GM18526 (cell line): ENCODE data around the gene C9.

Experiments used
- POLR2A ChIP-seq: IDR thresholded peaks from 3 replicates; pipeline ENCODE4 v1.6.1; 2011; ENCODE audit not compliant: insufficient read length; ENCODE audit errors: extremely low read depth

The C9 gene

DNA sequence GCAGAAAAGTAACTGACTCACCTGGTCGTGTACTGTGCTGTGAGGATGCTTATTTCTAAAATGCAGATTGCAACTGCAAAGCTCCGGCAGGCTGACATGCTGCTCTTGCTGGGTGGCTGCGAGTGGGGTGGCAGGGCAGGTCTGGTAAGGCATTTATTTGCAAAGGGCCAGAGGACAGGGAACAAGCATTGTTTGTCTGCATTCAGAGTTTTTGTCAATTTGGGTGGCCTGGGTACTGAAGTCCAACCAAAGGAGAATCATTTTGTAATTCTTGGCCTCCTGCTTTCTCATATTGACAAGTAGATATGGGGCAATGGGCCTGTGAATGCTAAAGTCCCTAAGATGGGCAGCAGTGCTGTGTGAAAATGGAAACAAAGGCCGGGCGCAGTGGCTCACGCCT, at the start of gene C9:
Gene C9, minus strand, starts transcription at position 129 of the 400 bp plus-strand sequence. Its CDS starts 31 bp downstream, at position 98.
- no peak for TF ChIP-seq POLR2A

DNA sequence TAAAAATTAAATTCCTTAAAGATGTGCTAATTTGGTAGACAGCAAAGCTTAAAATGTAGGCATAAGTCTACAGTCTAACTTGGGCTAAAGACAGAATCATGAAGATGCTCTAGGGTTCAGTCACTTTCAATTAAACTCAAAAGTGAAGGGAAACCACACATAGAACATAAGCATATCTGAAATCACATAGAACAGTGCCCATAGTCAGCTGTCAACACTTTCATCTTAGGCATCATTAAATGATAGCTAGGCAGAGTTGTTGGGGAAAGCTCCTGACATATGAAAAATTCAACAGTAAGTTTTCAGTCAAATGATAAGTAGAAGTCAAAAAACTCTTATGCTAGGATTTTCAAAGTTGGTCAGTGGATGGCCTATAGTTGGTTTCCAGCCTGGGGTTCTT, 49.5 kb upstream of the C9 start:
- no peak for TF ChIP-seq POLR2A

DNA sequence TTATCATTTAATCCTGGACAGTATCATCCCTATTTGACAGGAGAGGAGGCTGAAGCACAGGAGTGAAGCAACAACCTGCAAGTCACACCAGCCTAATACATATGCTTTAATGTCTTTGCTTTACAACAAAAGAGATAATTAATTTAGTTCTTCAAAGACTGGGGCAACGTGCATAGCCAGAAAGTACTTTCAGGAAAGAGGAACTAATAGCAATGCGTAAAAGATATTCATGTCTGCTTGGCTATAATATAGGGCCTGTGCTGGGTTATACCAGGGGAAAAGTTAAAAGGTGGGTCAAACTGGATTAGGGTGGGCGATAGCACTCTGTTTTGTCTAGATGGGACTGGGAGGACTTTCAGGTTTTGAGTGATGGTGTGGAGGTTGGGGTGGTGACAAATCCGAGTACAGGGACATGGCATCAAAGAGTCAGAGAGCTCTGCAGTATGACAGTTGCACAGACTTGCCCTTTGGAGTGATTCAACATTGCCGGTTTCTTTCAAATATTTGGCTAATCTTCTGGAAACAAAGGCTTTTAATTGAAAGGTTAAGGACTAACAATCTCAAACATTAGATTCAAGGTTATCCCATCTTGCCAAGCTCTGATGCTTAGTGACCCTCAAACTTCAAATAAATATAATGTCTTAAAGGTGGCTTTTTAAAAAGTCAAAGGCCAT, 48.6 kb upstream of the C9 start:
- no peak for TF ChIP-seq POLR2A

DNA sequence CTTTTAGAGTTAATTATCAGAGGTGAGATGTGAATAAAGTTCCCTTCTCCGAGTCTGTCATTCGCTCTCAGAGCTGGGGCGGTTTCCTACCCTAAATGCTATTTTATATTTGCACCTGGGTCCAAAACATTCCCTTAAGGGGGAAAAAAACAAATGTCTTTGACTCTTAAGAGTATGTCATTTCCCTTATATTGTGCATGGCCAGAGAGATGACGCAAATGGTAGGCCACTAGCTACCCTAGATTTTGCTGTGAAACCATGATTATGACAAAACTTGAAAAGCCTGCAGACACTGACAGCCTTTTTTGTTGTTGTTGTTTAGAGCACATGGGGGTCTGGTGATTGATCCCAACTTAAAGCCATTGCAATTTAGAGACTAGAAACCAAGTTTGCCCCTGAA, 47.7 kb upstream of the C9 start:
- no peak for TF ChIP-seq POLR2A

DNA sequence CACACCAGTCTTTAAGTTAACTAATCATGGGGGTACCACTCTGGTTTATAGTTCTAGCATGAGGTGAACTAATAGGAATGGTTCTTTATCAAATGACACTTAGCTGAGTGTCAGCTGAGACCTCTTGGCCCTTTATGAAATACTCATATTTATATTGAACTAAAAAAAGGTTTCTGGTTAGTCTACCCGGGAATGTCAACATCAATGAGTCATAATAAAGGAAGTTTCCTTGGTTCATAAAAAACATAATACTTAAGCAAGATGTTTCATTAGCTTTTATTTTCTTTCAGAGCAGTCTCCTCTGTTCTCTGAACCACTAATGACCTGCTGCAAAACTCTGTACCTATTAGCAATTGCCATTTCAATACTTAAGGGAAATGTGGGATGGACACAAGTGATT, 46.8 kb upstream of the C9 start:
- TF ChIP-seq POLR2A: no peak

DNA sequence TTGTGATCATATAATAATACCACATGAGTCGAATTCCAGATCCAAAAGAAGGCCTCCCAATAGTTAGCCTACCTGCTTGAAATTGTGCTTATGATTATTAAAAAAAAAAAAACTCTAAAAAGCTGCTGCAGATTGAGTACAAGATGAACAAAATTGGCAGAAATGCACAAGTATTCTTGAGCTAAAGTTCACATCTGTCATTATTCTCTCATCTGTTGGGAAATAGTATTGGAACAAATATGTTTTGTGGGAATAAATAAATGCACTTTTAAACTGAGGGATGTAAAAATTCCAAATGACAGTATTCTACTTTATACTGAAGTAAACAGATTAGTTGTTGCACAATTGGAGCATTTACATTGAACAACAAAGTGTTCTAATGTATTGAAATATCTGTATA, 44.7 kb upstream of the C9 start:
- no peak for TF ChIP-seq POLR2A

DNA sequence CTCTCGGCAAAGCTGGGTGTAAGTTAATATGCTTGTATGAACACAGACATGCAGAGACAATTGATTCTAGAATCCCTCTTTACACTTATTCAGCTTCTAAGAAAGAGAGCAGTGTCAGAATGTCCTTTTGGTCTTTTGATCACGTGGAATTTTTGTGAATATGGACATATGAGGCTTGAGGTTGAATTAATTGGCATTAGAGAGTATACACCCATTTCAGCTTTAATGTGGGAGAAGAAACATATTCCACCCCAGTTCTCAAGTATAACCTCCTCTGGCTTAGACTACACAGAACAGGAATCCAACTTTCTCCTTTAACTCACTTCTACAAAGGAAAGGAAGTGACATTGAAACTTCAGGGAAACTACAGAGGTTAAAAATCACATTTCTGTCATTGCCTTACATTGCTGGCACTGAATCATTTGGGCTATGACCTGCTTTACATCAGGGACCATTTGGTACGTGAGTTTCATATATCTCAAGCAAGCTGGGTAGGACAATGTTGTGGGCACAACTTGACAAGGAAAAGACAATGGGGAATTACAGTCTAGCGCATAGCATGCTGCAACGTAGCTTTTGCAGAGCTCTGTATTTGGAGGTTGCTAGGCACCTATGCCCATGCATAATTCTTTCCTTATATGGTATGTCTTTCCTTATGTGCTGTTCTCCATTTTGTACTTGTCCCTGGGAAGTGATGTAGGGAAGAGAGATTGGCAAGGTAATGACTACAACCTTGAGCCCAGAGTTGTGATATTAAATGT, 41.0 kb upstream of the C9 start:
- TF ChIP-seq POLR2A: no peak

DNA sequence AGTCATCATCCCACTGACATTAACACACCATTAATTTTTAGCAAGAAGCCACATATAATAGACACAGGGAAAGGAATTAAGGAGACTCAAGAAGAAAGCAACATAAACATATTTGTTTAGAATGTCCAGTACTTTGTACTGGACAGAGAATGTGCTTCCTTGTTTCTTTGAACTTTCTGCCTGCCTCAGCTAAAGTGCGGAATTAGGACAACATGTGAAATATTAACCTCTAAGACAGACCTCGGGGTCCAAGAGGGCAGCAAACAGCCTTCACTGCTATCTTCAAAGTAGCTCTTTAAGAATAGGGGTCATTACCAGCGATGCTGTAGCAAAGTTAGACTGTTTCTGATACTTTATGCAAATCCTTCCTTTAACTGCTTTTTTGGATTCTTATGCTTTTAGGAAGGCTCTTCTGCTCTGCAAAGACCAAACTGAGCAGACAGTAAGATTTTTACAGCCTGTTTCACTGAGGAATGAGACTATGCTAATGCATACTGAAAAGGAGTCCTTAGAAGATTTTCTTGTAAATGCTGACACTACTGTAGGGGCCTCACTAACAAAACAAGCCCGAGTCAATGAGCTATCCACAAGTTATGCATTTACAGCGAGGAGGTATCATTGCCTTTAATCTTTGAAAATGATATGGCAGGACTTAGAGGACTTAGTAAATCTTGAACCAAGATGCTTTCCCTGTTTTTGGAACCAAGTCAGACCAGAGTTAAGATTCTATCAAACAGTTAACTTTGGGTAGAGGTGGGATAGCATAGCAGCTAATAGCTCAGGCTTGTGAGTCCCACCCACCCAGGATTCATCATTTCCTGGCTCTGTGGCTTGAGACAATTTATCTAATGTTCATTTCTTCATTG, 36.7 kb upstream of the C9 start:
- no peak for TF ChIP-seq POLR2A

DNA sequence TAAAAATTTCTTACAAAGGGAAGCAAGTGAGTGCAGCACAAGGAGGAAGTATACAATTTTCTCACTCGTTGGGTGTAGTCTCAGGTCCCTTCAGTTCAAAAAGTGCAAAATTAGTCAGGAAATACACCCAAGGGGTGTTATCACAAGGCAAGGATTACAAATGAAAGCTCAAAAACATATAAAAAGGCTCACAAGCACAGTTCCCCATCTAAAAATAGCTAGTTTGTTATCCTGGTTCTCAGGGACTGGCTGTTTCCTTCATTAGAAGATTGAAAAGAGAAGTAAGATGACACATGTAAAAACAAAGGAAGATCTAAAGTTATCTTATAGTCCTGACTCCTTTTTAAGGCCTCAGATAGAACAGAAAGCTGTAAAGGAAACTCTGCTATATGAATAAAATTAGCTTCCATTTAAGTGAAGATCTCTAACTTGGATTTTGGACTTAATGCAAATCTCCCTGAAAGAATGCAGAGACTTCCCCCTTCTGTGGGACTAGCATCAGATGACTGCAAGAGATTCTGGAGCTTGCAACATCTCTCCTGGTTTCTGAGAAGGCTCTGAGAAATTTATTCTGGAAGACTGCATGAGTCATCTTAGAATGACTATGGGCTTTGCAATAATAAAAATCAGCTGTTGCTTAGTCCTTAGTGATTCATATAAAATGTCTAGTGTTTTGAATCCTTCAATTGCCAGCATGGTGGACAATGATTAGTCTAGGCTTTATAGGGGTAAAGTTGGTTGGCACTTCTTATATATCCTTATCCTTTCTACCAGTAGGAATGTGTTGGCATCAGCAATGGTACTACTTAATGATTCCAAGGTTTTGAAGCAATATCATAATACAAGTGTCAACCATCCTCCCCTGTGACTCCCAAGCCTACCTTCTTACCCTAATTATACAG, 35.1 kb upstream of the C9 start:
- no peak for TF ChIP-seq POLR2A

DNA sequence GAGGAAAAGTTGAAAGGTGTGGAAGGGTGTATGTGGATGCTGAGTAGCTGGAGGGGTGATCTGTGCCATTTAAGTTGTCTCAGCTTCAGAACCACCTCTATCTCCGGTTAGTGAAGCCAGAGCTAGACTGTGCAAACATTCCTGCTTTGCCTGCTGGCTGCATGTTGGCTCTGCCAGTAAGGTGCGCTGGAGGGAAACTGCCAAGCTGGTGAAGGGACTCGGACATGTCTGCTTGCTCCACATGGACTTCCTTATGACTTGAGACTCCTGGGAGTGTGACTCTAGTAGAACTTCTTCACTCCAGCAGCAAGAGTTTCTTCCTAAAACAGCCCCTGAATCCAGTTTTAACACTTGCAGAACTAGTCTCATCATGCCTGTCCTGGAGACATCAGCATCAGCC, 32.5 kb upstream of the C9 start:
- no peak for TF ChIP-seq POLR2A

DNA sequence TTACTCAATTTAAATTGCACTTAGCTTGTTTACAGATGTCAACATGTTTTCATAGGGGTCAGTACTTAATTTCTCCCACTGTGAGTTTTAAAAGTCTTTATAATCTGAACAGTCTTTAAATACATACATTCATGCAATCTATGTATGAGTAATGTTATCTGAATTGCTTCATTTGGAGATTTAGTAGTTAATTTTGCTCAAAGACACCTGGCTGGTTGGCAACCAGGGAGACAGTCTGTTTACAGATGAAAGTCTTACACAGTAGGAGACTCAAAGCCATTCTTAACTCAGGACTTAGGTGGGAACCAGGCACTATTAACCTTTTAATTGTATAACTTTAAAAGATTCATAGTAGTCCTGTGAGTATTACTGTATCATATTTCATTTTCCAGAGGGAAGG, 31.2 kb upstream of the C9 start:
- TF ChIP-seq POLR2A: no peak

DNA sequence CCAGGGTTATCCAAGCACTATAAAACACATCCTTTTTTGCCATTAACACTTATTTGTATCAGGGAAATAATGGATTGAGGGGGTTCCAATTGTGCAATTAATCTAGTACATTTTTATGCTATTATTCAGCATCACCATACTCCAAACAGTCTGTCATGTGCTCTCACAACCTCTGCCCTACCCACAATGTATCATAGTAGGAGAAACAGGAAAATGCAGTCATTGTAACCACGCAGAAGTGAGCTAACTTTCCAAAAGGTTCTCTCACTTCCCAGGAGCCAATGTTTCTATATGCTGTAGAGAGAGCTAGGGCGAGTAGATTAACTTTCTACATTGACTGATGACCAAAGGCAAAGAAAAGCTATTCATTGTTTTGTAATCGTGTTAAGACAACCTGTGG, 30.7 kb upstream of the C9 start:
- TF ChIP-seq POLR2A: no peak

DNA sequence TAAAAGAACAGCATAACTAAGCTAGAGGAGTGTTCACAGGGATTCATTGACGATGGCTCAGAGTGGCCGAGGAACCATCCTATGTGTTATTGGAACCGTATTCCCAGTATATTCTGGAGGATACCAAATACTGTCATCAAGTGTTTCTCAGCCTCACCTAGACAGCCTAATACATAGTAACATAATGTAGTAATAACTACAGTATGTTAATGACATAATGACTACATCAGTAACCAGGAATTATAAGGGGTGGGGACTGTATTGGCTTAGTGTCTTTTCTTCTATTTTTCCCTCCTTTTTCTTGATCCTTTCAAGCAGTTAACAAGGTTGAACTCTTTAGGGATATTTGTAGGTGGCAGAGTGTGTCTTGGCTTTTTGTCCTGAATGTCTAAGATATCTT, 26.6 kb upstream of the C9 start:
- no peak for TF ChIP-seq POLR2A

DNA sequence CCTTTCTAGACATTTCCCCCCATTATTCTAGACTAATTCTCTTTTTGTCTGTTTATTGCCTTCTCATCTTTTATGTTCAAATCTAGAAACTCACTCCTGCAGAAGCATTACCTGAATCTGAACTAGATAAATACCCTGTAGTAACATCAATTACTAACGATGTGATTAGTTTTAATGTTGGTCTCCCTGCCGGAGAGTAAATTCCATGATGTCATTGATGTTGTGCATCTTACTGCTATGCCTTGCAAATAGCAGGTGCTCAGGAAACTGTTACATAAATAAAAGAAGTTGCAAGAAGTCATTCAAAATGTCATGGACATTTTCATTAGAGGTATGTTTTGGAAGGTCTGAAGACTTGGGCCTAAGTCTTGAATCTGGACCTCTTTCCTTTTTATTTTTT, 23.0 kb upstream of the C9 start:
- TF ChIP-seq POLR2A: no peak

DNA sequence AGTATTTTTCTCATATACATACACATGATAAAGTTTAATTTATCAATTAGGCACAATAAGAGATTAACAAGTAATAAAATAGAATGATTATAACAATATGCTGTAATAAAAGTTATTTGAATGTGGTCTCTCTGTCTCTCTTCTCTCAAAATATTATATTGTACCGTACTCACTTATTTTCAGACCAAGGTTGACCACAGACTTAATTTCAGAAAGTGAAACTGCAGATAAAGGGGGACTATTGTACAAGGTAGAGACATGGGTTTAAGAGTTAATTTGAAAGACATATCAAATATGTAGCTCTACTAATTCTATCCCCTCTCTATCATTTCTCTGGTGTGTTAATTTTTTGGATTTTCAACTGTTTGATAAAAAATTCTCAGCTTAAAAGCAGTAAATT, 20.0 kb upstream of the C9 start:
- TF ChIP-seq POLR2A: no peak
